ENCODE data around the gene SYT15. TPM values are rescaled to one million over a fixed set of nuclear protein-coding genes. Genes with fewer than 3 reads are reported as not detected.
A peak's percentile ranks its signal among the peaks of the same experiment; 100 is the strongest.

The SYT15 gene
- polyA plus RNA-seq, 3 donors: 4.3 to 12.1 (median 10.4) TPM

- no peak for DNase-seq
Observed at GRCh38 chr10:46544989-46545791, 33.7 kb upstream of the SYT15 start.

DNA sequence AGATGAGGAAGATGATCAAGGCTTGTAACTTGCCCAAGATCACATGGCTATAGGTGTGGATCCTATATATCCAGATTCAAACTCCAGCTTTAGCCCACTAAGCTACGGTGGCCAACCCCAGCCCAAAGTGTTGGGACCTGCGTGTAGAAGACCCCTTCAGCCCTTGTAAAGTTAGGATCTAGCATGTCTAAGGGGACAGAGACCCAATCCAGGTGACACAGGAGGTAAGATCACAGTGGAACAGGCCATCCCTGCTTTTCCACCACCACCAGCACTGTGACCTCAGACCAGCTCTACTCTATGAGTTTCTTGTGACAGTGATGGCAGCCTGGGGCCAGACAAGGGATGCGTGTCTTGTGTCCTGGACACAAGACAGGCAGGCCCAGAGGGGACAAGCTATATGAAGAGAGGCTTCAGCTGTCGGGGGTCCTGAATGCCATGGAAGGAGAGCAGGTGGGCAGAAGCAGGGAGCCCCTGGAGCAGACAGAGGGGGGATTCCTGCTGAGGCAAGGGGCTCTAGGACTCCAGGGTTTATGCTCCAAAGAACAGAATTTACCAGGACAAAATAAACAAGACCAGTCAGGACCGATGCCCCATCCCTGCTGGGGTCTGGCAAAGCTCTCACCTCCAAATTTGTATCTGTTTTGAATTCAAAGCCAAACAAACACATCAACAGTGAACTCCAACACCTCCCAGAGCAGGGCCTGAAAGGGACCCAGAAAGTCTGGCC is 32.9 kb upstream of the SYT15 start:
- no peak for DNase-seq

DNA sequence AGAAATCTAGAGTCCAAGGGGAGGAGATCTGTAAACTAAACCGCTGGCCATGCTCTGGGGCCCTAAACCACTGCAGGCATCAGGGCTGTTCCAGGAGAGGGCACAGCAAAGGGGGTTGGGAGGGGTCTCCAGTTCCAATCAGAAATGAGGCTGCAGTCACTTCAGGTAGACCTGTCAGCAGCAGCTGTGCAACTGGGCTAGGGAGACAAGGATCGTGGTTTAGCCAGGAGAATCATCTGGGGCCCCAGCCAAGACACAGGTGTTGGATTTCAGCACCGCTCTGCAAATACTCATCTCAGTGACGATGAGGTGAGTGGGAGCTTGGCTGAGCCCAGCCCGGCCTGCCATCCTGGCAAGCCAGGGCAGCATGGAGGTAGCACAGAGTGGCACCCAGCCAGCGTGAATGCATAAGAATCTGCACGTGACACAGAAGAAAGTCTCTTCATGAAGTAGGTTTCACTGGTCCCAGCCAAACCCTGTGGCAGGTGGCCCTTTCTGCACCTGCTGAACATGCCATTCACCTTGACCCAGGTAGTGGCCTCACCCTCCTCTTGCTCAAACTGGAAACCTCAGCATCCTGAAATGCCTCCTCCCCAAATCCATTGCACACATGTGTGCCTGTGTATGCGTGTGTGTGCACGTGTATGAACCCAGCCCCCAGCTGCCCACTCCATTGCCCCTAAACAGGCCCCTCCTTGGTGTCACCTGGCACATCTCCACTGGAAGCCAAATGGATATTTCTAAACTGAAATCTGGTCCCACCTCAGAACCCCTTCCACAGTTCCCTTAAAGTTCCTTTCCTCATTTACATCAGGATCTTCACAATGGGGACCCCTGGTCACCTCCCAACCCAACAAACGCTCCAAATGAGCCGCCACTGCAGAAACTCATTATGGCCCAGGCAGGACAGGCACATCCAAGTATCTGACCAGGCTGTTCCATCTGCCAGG is 32.1 kb upstream of the SYT15 start:
- no peak for DNase-seq

DNA sequence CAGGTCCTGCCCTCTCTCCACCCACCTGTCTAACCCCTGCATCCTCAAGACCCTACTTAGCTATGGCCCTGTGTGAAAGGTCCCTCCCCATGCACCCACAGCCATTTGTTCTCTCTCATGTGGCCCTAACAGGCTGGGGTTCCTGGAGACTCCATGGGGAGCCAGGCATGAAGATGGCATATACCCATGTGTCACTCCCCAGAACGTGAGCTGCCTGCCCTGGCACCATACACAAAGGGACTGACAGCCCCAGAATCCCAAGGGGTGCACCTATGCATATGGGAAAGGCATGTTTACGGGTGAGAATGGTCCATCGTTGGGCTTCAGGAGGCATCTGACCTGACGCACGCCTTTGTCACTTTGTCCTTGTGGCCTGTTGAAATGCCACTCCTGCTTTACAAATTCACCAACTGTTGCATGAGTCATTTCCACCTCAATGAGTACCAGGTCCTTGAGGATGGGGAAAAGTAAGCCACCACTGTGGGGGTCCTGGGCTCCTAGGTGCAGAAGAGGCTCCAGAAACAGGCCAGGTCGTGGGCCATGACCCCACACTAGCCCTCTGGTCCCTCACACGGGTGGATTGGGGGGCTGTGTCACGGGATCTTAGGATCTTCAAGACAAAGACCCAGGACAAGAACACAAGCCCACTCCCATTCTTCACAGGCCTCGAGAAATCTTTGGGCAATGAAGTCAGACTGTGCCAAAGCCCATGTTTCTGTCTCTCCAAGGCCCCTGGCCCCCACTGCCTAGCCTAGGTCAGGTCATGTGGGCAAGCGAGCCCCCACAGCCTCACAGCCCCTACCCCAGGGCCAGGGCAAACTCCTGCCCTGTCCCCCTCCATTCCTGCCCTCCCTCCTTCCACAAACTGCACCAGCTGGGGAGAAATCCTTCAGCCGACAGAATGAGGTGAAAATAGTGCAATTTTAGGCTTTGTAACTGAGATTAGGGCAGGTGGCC is 31.1 kb upstream of the SYT15 start:
- DNase-seq: no peak

DNA sequence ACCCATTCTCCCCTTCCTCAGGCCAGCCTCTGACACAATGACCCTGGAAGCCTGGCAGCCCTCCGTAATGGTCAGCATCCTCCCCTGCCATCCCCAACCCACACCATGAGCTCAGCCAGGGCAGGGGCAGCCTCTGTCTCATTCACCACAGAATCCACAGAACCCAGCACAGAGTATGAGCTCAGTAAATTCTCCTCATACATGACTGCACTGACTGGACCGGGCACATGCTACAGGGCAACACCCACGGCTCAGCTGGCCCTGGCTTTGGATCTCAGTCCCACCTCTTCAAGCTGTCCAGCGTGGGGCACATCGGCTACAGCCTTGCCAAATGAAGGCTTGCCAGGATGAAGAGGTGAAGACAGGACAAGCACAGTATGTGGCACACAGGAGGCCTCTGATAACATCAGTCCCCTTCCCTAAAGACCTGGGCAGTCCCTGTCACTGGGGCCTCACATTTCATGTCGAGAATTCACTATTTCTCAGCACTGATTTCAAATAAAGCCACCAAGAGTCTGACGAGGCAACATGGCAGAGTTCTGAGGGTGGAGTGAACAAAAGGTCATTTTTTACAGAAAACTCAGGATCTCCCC is 30.3 kb upstream of the SYT15 start:
- no peak for DNase-seq

DNA sequence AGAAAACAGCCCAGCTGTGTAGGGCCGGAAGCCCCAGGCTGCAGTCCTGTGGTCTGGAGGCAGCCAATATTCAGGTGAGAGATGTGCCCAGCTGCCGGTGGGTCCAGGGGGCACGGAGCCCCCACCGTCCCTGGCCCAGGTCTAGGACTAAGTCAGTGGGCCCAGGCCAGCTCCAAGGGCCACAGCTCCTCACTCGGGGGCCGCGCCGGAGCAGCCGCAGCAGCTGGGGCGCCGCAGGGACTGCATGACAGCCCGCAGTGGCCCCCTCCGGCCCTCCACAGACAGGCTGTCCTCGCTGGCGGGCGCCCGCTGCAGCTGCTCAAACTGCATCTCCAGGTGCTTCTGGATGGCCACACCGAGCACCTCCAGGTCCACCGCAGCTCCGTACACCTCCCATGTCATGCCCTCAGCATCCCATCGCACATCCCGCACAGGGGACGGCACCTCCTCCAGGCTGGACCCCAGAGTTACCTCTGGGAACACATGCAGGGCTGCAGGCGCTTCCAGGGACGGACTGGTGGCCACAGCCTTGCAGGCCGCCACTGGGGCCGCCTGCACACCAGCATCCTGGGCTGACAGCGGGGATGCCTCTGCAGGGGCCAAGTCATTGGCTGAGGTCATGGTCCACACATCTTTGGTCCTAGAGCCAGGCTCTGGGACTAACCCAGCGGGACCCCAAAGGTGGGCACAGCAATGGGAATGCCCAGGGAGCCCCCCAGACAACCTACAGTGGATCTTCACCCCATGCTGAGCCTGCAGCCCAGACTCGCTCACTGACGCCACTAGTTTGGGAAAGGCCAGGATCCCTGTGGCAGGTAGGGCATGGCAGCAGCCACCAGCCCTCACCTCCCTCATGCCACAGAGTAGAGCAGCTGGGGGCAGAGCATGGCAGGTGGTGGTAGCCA is 29.5 kb upstream of the SYT15 start:
- DNase-seq: no peak

DNA sequence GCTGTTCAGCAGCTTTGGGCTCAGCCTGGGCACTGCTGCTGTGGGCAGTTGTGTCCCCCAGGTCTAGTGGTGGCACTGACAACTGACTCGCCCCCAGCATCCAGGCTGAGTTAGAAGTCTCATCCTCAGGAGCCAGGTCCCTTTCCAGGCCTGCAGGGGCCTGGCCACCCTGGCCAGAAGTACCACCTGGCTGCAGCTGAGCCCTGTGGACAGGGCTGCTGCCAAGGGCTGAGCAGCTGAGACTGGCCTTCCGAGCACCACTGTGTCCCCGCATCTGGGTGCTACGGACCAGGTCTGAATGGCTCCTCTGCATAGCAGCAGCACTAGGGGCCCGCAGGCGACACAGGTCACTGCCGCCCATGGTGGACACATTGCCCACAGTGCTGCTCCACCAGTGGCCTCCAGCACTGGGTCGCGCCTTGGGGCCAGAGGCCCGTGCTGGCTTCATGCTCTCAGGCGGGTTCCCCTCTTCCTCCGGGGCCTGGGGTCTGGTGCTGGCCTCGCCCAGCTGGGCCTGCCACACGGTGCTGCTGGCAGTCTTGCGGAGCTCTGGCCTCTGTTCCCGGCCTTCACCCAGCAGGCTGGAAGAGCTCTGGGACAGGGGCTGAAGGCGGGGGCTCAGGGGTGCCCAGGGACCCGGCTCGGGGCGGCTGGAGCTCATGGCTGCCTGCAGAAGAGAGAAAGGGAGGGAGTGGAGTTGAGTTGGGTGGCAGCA is 28.7 kb upstream of the SYT15 start:
- no peak for DNase-seq

GRCh38 chr10:46550795-46551700 is 27.9 kb upstream of the SYT15 start:
- DNase-seq: no peak

DNA sequence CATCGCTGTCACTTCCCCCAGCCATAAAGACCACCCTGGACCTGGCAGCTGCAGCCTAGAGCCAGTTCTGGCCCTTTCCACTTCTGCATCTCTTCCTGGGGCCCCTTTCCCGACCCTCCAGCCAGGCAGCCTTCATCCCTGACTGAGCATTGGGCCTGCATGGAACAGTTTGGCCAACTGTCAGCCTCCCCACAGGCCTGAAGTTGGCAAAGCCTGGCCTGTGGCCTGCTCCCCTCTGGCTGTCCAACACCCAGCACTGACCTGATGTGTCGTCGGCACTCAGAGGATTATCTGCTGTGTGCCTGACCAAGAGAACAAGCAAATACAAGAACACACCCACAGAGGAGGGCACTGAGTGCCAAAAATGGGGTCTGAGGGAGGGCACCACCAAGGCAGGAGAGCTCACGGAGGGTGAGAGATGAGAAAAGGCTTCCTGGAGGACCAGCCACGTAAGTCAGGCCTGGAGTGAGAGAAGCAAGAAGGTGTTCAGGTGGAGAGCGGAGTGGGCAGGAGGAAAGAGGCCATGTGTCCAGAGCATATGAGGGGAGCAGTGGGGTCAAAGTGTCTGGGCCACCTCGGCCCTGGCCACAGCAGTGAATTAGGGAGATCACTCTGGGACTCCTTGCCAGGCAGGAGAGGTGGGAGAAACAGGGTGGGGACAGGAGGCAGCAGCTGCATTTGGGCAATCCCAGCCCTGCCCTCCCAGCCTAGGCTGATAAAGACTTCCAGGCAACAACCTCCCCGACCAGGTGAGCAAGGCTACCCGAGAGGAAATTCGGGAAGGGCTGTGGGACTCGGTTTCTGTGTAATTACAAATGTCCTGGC is 27.0 kb upstream of the SYT15 start:
- no peak for DNase-seq

DNA sequence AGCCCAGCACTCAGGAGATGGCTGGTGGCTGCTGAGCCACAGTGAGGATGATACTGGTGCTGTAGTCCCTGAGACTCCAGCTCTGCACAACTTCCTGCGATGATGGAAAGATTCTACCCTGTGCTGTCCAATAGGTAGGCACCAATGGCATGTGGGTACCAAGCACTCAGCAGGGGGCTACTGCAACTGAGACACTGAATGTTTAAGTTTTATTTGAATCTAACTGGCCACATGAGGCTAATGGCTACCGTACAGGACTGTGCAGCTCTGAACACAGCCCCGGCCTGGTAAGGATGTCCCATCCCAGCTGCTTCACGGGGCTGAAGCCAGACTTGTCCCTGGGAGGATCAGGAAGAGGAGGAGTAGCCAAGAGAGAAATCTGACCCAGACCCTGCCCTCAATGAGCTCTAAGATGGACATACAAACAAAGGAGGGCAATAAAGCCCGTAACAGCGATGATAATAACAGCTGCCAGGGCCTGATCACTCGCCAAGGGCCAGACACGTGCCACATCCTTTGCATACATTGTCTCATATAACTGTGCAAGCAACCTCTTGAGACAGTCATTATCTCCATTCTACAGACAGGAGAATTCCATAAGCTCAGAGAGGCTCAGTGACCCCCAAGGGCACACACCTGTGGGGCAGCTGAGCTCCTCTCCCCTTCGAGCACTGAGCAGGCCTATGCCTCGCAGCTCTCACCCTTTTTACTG is 26.2 kb upstream of the SYT15 start:
- DNase-seq: no peak

DNA sequence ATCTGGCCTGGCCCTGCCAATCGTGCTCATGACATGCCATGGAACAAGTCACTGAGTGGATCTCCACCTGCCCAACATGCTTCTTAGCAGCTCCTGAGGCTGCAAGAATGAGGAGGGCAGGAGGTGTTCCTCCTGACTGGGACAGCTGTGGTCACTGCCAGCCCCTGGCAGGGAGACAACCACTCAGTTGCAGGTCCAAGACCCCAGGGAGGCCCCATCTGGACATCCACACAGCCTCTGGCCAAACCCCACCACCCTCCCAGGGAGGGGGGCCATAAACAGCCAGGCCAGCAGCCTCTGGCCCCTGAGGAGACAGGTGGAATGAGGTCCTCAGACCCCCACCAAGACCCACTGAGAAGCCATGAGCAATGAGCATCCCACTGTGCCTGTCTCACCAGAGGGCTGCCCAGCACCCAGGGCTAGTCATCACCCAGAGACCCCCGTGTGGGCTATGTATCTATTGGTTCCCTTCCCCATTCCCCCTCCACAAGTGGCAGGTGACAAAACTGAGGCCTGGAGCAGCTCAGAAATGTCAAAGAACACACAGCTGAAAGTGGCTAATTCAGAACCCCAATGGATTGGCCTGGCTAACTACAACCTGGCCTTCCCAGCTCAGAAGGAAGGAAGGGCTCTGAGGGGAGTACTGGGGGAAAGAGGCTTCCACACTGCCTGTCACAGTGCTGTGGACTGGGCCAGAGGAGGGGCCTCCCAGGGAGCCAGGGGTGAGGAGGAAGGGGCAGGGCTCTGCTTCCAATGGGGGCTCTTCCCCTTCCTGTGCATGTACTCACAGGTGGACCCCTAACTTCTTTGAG is 25.5 kb upstream of the SYT15 start:
- no peak for DNase-seq

GRCh38 chr10:46554166-46554781 is 24.7 kb upstream of the SYT15 start:
- no peak for DNase-seq

- no peak for DNase-seq
Observed at GRCh38 chr10:46555366-46555712, 23.6 kb upstream of the SYT15 start.

DNA sequence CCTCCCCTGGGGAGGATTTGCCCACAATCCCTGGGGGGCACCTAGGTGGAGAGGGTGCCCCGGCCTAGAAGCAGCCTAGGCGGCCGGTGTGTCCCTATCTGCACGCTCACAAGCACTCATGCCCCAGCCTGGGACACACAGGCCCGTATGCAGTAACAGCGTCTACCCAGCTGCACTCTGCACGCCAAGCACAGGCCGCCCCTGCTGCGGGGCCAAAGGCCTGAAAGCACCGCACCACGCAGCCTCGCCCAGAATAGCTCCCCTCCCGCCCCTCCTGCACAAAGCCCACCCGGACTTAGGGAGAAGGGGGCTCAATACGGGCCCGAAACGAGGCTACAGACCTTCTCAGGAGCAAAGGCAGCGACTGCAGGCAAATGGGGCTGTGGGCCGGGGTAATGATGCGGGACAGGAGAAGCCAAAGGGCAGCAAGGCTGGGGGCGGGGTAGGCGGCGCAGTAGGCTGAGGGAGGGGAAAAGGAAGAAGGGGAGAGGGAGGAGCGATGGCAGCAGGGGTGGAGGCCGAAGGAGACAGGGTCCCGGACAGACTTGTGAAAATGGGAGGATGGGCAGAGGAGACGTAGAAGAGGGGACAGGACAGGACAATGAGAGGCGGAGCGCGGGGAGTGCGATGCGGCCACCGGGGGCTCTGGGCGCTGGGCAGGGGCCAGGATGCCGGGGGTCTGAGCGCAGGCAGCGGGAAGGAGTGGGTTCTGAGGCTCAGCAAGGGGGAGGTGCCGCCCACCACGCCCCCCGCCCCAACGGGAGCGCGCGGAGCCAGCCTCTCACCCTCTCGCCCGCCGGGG is 23.0 kb upstream of the SYT15 start:
- peak; percentile 52 for DNase-seq
